Esophagus mucosa (tissue), 1 donor: ENCODE measurements around the gene MT1HL1. TPM values are rescaled to one million over a fixed set of nuclear protein-coding genes. Genes with fewer than 3 reads are reported as not detected.
"Not testable (repeated sequence)": the region's sequence is repeated elsewhere in the genome, so short reads cannot be mapped to it uniquely, and the experiment has no call there.

ENCODE experiments used
- ATAC-seq: fragments of 200-7000 bp; cut with Tn5 transposase; one replicate; pipeline ENCODE4 v1.9.1; 2020
- total RNA-seq: library from RNA; stranded (reverse); gene quantifications from one replicate; pipeline ENCODE4 v1.2.4, GENCODE V29; 2023
- donor health status: DM: yes; HTN: yes; CAD: no.

The MT1HL1 gene
- total RNA-seq, 1 donor from 2014 or later = not detected

- no peak for ATAC-seq
Measured at GRCh38 chr1:236975461-236975860, 28.8 kb downstream of the MT1HL1 start.

GRCh38 chr1:236974025-236974424 lies 30.2 kb downstream of the MT1HL1 start:
- not testable (repeated sequence) for ATAC-seq

DNA sequence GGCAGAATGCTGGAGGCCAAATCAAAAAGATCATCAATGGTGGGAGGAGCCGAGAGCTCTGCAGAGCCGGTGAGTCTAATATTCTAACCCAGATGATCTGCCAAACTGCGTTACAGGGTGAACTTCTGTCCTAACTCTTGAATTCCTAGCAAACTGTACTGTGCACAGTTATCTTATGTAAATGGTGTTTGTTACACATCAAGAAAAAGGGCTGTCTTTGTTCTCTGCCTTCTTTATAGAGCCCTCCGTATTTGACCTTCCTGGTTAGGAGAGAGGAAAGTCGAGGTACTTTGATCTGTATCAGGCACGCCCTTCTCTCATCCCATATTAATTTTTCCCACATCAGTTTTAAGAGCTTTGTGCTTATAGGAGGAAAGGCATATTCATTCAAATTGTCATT lies 37.6 kb downstream of the MT1HL1 start:
- ATAC-seq = no peak

- ATAC-seq = no peak
Measured at GRCh38 chr1:236963920-236964319, 40.3 kb downstream of the MT1HL1 start.

DNA sequence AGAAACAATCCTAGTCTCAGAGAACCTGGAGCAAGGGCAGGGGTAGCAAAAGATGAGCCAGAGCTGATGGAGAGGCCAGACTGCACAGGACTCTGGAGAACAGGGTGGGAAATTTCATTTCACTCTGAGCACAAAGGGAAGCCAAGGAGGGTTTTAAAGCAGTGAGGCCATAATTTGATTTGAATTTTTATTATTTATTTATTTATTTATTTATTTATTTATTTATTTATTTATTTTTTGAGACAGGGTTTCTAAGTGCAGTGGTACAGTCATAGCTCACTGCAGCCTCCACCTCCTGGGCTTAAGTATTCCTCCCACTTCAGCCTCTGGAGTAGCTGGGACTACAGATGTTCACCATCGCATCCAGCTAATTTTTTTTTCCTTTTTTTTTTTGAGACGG lies 45.1 kb downstream of the MT1HL1 start:
- ATAC-seq = no peak

GRCh38 chr1:236957235-236957634 lies 47.0 kb downstream of the MT1HL1 start:
- no peak for ATAC-seq

Other genes with a start within 250 kb of the MT1HL1 start
- 11.3 TPM for gene MTR, start 209.1 kb downstream of the MT1HL1 start, total RNA-seq
- 0.28 TPM for gene RYR2, start 37.7 kb upstream of the MT1HL1 start, total RNA-seq